ENCODE data around the gene DUSP1. TPM values are rescaled to one million over a fixed set of nuclear protein-coding genes. Genes with fewer than 3 reads are reported as not detected.

The DUSP1 gene
- total and polyA plus RNA-seq, 10 donors = 46.0 to 818 (median 239) TPM

GRCh38 chr5:172748341-172748843 lies 22.6 kb downstream of the DUSP1 start:
- Histone ChIP-seq H3K36me3 (no peaks in the 10 kb centered on the region), H3K27me3 (replicated peaks in 1 of 7) (no peaks in the 10 kb centered on the region), H3K9me3 (peaks cover 0 to 8% (median 0%) of the 10 kb centered on the region in 8 donors), H3K27ac (peak overlapping the region in 6 of 8 donors; percentile 35 to 70 (median 60)), H3K4me3 (no peak overlapping the region), H3K4me1 (peaks cover 0 to 46% (median 30%) of the 10 kb centered on the region in 6 donors)
- DNase-seq = peak; percentile 81
- intact Hi-C loops (cut with DNase I; ENCODE audit: low total_unique reads) = no loop called here
- WGBS, 5 donors = 53 to 81% (median 74%) methylated on average over 27 to 36 of the region's 36 CpGs
- peak; percentile 85 to 91 (median 87) for TF ChIP-seq POLR2AphosphoS5 (IDR thresholded peaks at IDR 0.05)
- no peak for TF ChIP-seq CTCF (IDR thresholded peaks at IDR 0.05 in 8 of 11, conservative IDR thresholded peaks at IDR 0.05 in 3 of 11)

GRCh38 chr5:172747471-172747870 lies 23.5 kb downstream of the DUSP1 start:
- intact Hi-C loops (cut with DNase I; ENCODE audit: low total_unique reads) = no loop called here
- Histone ChIP-seq H3K27ac (peak overlapping the region in 1 of 8 donors; percentile 68), H3K4me3 (no peak overlapping the region), H3K4me1 (peaks cover 0 to 55% (median 39%) of the 10 kb centered on the region in 6 donors), H3K27me3 (replicated peaks in 1 of 7) (no peaks in the 10 kb centered on the region), H3K36me3 (no peaks in the 10 kb centered on the region), H3K9me3 (peaks cover 0 to 8% (median 0%) of the 10 kb centered on the region in 8 donors)
- WGBS, 5 donors = 61 to 65% (median 65%) methylated on average over 3 of the region's 3 CpGs
- DNase-seq = no peak
- TF ChIP-seq POLR2A (IDR thresholded peaks at IDR 0.05) = no peak
- TF ChIP-seq POLR2AphosphoS5 (IDR thresholded peaks at IDR 0.05) = no peak
- TF ChIP-seq CTCF (IDR thresholded peaks at IDR 0.05 in 8 of 11, conservative IDR thresholded peaks at IDR 0.05 in 3 of 11) = no peak

- no peak for DNase-seq
- Histone ChIP-seq H3K9me3 (peaks cover 0 to 8% (median 0%) of the 10 kb centered on the region in 8 donors), H3K4me3 (no peak overlapping the region), H3K36me3 (no peaks in the 10 kb centered on the region), H3K4me1 (peaks cover 0 to 63% (median 45%) of the 10 kb centered on the region in 6 donors), H3K27ac (no peak overlapping the region), H3K27me3 (replicated peaks in 1 of 7) (no peaks in the 10 kb centered on the region)
- WGBS, 5 donors = 93 to 99% (median 94%) methylated on average over 3 of the region's 3 CpGs
- intact Hi-C loops (cut with DNase I; ENCODE audit: low total_unique reads) = no loop called here
- TF ChIP-seq POLR2A (IDR thresholded peaks at IDR 0.05) (no peak), POLR2AphosphoS5 (IDR thresholded peaks at IDR 0.05) (no peak), CTCF (IDR thresholded peaks at IDR 0.05 in 8 of 11, conservative IDR thresholded peaks at IDR 0.05 in 3 of 11) (no peak)
These were observed 24.3 kb downstream of the DUSP1 start for GRCh38 chr5:172746725-172747124.

GRCh38 chr5:172745838-172746237 lies 25.2 kb downstream of the DUSP1 start:
- H3K4me1 ChIP-seq = peaks cover 0 to 57% (median 41%) of the 10 kb centered on the region in 6 donors
- H3K36me3 ChIP-seq = no peaks in the 10 kb centered on the region
- no peak overlapping the region for H3K27ac ChIP-seq
- no peaks in the 10 kb centered on the region for H3K27me3 ChIP-seq (replicated peaks in 1 of 7)
- no peak for TF ChIP-seq POLR2A (IDR thresholded peaks at IDR 0.05)
- no peak for TF ChIP-seq CTCF (IDR thresholded peaks at IDR 0.05 in 8 of 11, conservative IDR thresholded peaks at IDR 0.05 in 3 of 11)
- TF ChIP-seq POLR2AphosphoS5 (IDR thresholded peaks at IDR 0.05) = no peak
- intact Hi-C loops (cut with DNase I; ENCODE audit: low total_unique reads) = no loop called here
- H3K9me3 ChIP-seq = peaks cover 0 to 8% (median 0%) of the 10 kb centered on the region in 8 donors
- WGBS, 5 donors = 91 to 98% (median 93%) methylated on average over 3 of the region's 3 CpGs
- no peak overlapping the region for H3K4me3 ChIP-seq
- DNase-seq = no peak

All from spleen (tissue), 11 donors.